Measurements from ENCODE around the gene MRPS22.

GRCh38 chr3:139346771-139347170 lies 3.0 kb downstream of the MRPS22 start:
- TF ChIP-seq CTCF (IDR thresholded peaks at IDR 0.05) (no peak), POLR2A (IDR thresholded peaks at IDR 0.05) (no peak)
